NB4 (cell line): ENCODE results near the gene IGFL2.

ENCODE experiments used
- CTCF ChIP-seq: IDR thresholded peaks from one replicate; pipeline ENCODE4 v1.5.1; 2012; ENCODE audit warnings: low read depth, low read length
- POLR2A ChIP-seq: IDR thresholded peaks from 2 replicates; pipeline ENCODE4 v1.6.1; 2011; ENCODE audit warnings: mild to moderate bottlenecking; ENCODE audit not compliant: insufficient read length; ENCODE audit errors: extremely low read depth

DNA sequence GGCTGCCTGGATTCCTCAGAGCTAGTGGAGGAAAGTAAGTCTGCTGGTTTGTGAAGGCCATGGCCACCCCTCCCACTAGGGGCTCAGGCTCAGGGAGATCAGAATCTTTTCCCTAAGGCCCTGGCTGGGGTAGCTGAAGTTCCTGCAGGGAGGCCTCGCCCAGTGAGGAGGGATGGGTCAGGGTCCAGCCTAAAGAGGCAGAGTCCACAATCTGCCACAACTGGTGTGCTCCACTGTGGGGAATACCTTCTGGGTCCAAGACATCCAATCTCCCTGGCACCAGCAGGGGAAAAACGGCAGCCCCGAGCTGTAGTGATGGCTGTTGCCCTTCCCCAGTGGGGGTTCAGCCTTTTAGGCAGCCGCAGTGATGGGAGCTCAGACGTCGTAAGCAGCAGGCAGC is 46.7 kb upstream of the IGFL2 start:
- no peak for TF ChIP-seq CTCF
- no peak for TF ChIP-seq POLR2A
